Colonic mucosa (tissue), 4 donors: ENCODE results near the gene GRIK4. TPM values are rescaled to one million over a fixed set of nuclear protein-coding genes. Genes with fewer than 3 reads are reported as not detected.
A peak's percentile ranks its signal among the peaks of the same experiment; 100 is the strongest.

Experiments
- DNase-seq: peaks from one replicate; pipeline ENCODE4 v3.0.0-alpha.2; 2020
- H3K27ac ChIP-seq: fragments of 200-600 bp; one replicate; pipeline ENCODE4 v1.8.0; 2021
- H3K27me3 ChIP-seq: fragments of 200-600 bp; one replicate; pipeline ENCODE4 v1.8.0; 2021
- H3K36me3 ChIP-seq: fragments of 200-600 bp; one replicate; pipeline ENCODE4 v1.8.0; 2021
- H3K4me1 ChIP-seq: fragments of 200-600 bp; one replicate; pipeline ENCODE4 v1.8.0; 2021; ENCODE audit warnings: mild to moderate bottlenecking
- H3K4me3 ChIP-seq: fragments of 200-600 bp; one replicate; pipeline ENCODE4 v1.8.0; 2021
- H3K9ac ChIP-seq, 2 donors: one replicate each; pipeline ENCODE4 v1.7.0; 2013; ENCODE audit warnings: control low read depth in 2 of 2, low read depth in 2 of 2, low read length in 2 of 2
- H3K9me3 ChIP-seq: fragments of 200-600 bp; one replicate; pipeline ENCODE4 v1.8.0; 2021
- intact Hi-C: fragments of 100-400 bp; cut with DNase I; formaldehyde crosslinking; loops from one replicate; pipeline ENCODE4 v1.14.1; 2022
- total RNA-seq, 2 donors: library from RNA; stranded (reverse); fragmentation: NEBNext Ultra II Directional in 1 of 2; extraction: Animal tissue kit (Norgen Biotek cat#: 25700) in 1 of 2; gene quantifications; one replicate each; pipeline ENCODE4 v1.2.1, GENCODE V29; 2021
- TF ChIP-seq, protein P1 (sequence below): fragments of 200-600 bp; IDR thresholded peaks from one replicate; pipeline ENCODE4 v1.8.0; 2022; ENCODE audit warnings: antibody characterized with exemption, mild to moderate bottlenecking
- donor health status: healthy.
- donor health status: DM: no; HTN: no; CAD: no.
- donor health status: DM: no; HTN: no; CAD: no.

Gene GRIK4
- total RNA-seq, 2 donors from 2014 or later = 0.10 to 0.21 TPM

DNA sequence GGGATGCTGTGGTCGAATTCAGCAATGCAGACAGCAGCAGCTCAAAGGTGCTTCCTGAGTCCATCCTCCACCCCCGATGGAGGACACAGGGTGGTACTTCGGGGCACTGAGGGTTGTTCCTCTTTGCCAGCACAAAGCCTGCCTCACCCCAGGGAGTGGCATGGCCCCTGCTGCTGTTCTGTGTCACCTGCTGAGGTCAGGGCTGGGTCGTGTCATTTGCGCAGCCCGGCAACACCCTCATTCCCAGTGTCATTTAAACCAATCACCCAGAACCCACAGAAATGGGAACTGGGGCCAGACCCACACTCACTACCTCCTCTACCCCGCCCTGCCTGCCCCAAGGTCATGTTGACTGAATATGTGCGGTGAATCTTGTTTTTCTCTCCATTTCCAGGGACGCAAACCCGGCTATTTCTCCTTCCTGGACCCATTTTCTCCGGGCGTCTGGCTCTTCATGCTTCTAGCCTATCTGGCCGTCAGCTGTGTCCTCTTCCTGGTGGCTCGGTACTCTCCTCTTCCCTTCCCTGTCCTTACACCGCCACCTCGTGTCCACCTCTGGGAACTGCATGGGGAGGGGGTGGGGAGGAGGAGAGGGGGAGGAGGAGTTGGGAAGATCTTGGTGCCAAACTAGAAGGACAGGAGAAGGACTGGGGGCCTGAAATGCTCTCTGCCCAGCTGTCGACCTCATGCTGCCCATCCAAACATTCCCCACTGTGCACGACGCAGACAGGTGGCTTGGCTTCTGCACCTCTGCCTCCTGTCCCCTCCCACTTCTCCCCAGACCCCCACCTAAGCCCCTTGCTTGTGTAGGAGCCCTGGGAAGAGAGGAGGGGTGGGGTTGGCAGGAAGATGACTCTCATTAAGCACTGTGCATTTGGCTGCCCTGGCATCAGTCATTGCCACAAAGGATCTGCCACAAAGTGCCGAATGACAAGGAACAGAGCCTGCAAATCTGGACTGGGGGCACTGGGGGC, 441.2 kb downstream of the GRIK4 start:
- H3K36me3 ChIP-seq = no peaks in the 10 kb centered on the region
- H3K9ac ChIP-seq = no peak overlapping the region
- TF ChIP-seq, protein P1, sequence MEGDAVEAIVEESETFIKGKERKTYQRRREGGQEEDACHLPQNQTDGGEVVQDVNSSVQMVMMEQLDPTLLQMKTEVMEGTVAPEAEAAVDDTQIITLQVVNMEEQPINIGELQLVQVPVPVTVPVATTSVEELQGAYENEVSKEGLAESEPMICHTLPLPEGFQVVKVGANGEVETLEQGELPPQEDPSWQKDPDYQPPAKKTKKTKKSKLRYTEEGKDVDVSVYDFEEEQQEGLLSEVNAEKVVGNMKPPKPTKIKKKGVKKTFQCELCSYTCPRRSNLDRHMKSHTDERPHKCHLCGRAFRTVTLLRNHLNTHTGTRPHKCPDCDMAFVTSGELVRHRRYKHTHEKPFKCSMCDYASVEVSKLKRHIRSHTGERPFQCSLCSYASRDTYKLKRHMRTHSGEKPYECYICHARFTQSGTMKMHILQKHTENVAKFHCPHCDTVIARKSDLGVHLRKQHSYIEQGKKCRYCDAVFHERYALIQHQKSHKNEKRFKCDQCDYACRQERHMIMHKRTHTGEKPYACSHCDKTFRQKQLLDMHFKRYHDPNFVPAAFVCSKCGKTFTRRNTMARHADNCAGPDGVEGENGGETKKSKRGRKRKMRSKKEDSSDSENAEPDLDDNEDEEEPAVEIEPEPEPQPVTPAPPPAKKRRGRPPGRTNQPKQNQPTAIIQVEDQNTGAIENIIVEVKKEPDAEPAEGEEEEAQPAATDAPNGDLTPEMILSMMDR = peak; percentile 55
- intact Hi-C loops = loop anchor here (2.0 kb wide), 1 partner anchor 442 kb away; the partner anchor contains the start of gene GRIK4
- peaks cover 5% of the 10 kb centered on the region for H3K27me3 ChIP-seq
- no peaks in the 10 kb centered on the region for H3K9me3 ChIP-seq
- DNase-seq = peak; percentile 80
- H3K27ac ChIP-seq = no peak overlapping the region
- H3K4me1 ChIP-seq = no peaks in the 10 kb centered on the region
- H3K4me3 ChIP-seq = no peak overlapping the region

- no peaks in the 10 kb centered on the region for H3K27me3 ChIP-seq
- intact Hi-C loops = no loop called here
Measured at GRCh38 chr11:120954381-120954780, 442.8 kb downstream of the GRIK4 start.

GRCh38 chr11:120956710-120957495, 445.4 kb downstream of the GRIK4 start:
- Histone ChIP-seq H3K27me3 (no peaks in the 10 kb centered on the region), H3K27ac (no peak overlapping the region), H3K36me3 (no peaks in the 10 kb centered on the region), H3K9me3 (no peaks in the 10 kb centered on the region), H3K4me1 (no peaks in the 10 kb centered on the region), H3K9ac (no peak overlapping the region), H3K4me3 (no peak overlapping the region)
- DNase-seq = no peak
- TF ChIP-seq, protein P1 = no peak
- intact Hi-C loops = no loop called here

More at GRCh38 chr11:120954381-120954780, 442.8 kb downstream of the GRIK4 start:
- TF ChIP-seq, protein P1 = no peak
- no peaks in the 10 kb centered on the region for H3K9me3 ChIP-seq
- H3K4me1 ChIP-seq = no peaks in the 10 kb centered on the region
- DNase-seq = no peak
- no peak overlapping the region for H3K9ac ChIP-seq
- no peak overlapping the region for H3K4me3 ChIP-seq
- H3K27ac ChIP-seq = no peak overlapping the region
- H3K36me3 ChIP-seq = no peaks in the 10 kb centered on the region

- DNase-seq = no peak
- Histone ChIP-seq H3K4me1 (no peaks in the 10 kb centered on the region), H3K36me3 (no peaks in the 10 kb centered on the region), H3K27me3 (no peaks in the 10 kb centered on the region), H3K4me3 (no peak overlapping the region), H3K27ac (no peak overlapping the region), H3K9me3 (no peaks in the 10 kb centered on the region), H3K9ac (no peak overlapping the region)
- intact Hi-C loops = no loop called here
- TF ChIP-seq, protein P1 = no peak
Measured at GRCh38 chr11:120958185-120958584, 446.6 kb downstream of the GRIK4 start.

DNA sequence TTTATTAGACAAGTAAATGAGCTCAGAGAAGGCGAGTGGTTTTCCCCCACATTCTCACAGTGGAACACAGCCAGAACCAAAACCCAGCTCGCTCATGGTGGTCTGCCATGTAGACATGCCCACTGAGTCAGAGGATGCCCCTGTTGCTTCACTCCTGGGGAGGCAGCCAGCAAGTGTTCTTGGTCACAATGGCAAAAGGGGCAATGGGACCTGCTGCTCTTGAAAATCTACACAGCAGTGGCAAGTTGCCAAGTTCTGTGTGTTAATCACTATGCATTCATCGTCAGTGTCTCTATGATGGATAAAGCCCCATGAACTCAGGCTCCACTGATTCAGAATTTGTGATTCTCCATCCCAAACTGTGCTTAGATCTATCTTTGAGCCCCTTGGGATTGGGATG, 447.6 kb downstream of the GRIK4 start:
- Histone ChIP-seq H3K4me3 (no peak overlapping the region), H3K36me3 (no peaks in the 10 kb centered on the region), H3K4me1 (no peaks in the 10 kb centered on the region), H3K9ac (no peak overlapping the region), H3K27me3 (no peaks in the 10 kb centered on the region), H3K9me3 (no peaks in the 10 kb centered on the region), H3K27ac (no peak overlapping the region)
- TF ChIP-seq, protein P1 = no peak
- no peak for DNase-seq
- intact Hi-C loops = no loop called here
